T-helper 1 cell treated with Interleukin-12 subunit alpha and Interleukin-12 subunit beta and Interleukin-4 antibody, amounts not matched to agents 30 ng/mL and 1 ng/mL, for 36 hours (primary cell): Measurements from ENCODE around the gene PCGF5. TPM values are rescaled to one million over a fixed set of nuclear protein-coding genes. Genes with fewer than 3 reads are reported as not detected.
"Not testable (repeated sequence)": the region's sequence is repeated elsewhere in the genome, so short reads cannot be mapped to it uniquely, and the experiment has no call there.

ENCODE experiments used
- intact Hi-C: fragments of 100-400 bp; cut with micrococcal nuclease; formaldehyde crosslinking; loops from one replicate; pipeline ENCODE4 v1.15.1; 2024
- total RNA-seq: library from RNA; stranded (reverse); gene quantifications from 2 replicates; pipeline ENCODE4 v1.2.3, GENCODE V29; 2022

Gene PCGF5
- total RNA-seq, 1 donor from 2014 or later = 55.3 TPM

DNA sequence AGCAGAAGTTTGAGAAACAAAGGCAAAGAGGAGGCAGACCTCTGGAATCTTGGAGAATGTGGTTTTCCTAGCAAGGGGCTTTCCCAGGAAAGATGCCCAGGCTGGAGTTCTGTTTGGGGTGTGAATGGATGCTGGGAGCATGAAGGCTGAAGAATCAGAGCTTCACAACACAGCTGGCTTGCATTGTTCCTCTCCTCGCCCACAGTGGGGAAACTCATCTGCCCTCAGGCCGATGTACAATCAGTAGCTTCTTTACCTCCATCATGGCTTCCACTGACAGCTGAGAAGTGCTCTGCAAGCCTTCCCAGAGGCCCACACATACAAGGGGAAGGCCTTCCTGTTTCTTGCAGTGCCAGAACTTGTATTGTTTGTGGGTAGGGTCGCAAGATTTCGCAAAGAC is 98.9 kb downstream of the PCGF5 start:
- intact Hi-C loops = no loop called here

GRCh38 chr10:91323293-91323905 is 102.9 kb downstream of the PCGF5 start:
- intact Hi-C loops = not testable (repeated sequence)

DNA sequence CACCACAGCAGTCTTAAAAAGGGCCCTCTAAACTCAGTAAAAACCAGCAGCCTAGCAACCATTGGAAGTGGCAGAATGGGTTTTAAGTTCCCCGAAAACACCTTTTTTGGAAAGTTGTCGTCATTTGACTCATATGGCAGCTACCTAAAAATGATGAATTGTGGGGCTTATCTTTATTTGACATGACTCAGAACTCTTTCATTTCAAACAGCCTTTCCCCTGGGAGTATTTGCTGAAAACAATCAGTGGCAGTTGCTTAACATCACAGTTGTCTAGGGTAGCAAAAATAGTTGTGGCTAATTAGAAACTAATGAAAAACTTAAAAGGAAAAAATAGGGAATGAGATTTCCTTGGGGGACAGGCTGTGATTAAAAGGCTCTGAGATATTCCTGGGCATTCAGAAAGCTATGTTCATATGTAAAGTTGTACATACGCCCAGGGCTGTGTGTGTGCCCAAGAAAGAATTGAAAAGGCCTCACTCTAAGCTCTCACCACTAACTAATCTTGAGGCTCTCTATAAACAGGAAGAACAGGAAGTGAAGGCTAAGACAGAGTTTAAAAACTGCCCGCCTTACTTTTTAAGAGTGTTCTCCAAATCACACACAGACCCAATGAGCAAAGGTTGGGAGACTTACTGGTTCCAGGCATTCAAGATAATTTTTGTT is 108.0 kb downstream of the PCGF5 start:
- intact Hi-C loops = no loop called here

Other genes starting within 250 kb of the PCGF5 start
- 1.7 and 2.9 TPM in 2 replicates for gene HECTD2, start 189.7 kb downstream of the PCGF5 start, total RNA-seq